Mesenteric fat pad (tissue), 1 donor: ENCODE data around the gene SRRT. TPM values are rescaled to one million over a fixed set of nuclear protein-coding genes. Genes with fewer than 3 reads are reported as not detected.
"Not testable (repeated sequence)": the region's sequence is repeated elsewhere in the genome, so short reads cannot be mapped to it uniquely, and the experiment has no call there.

ENCODE experiments used
- DNase-seq: peaks from one replicate; pipeline ENCODE4 v3.0.0-alpha.2; 2020; ENCODE audit warnings: low spot score
- microRNA-seq: library from miRNA; unstranded; fragments of <30 nt; microRNA quantifications from one replicate; pipeline ENCODE4 v1.2.0, GENCODE V29; 2020; ENCODE audit warnings: borderline number of aligned reads
- total RNA-seq: library from RNA; stranded (reverse); fragmentation: NEBNext Ultra II Directional; extraction: Animal tissue kit (Norgen Biotek cat#: 25700); gene quantifications from one replicate; pipeline ENCODE4 v1.2.1, GENCODE V29; 2021
- donor health status: DM: yes; HTN: yes; CAD: no.

SRRT gene
- total RNA-seq, 1 donor from 2014 or later = 135 TPM

GRCh38 chr7:100935381-100935780 is 60.5 kb downstream of the SRRT start:
- not testable (repeated sequence) for DNase-seq

- not testable (repeated sequence) for DNase-seq
These were observed 61.3 kb downstream of the SRRT start for GRCh38 chr7:100936167-100936566.

Small RNAs within 50 kb of the gene (microRNA-seq; reads per million reads assigned to microRNA genes)
- not detected for gene MIR6875

Other genes with a start within 250 kb of the SRRT start
- gene TFR2, start 233.6 kb upstream of the SRRT start, total RNA-seq = 0.29 TPM
- not detected for gene ACTL6B, start 218.7 kb upstream of the SRRT start, total RNA-seq
- gene GNB2, start 201.4 kb upstream of the SRRT start, total RNA-seq = 243 TPM
- gene GIGYF1, start 180.9 kb upstream of the SRRT start, total RNA-seq = 31.9 TPM
- gene POP7, start 169.0 kb upstream of the SRRT start, total RNA-seq = 25.9 TPM
- not detected for gene EPO, start 154.6 kb upstream of the SRRT start, total RNA-seq
- gene ZAN, start 141.5 kb upstream of the SRRT start, total RNA-seq = not detected
- gene EPHB4, start 47.6 kb upstream of the SRRT start, total RNA-seq = 45.6 TPM
- gene SLC12A9, start 22.4 kb upstream of the SRRT start, total RNA-seq = 21.7 TPM
- gene TRIP6, start 7.7 kb upstream of the SRRT start, total RNA-seq = 71.0 TPM
- gene UFSP1, start 14.6 kb downstream of the SRRT start, total RNA-seq = 5.1 TPM
- gene ACHE, start 20.8 kb downstream of the SRRT start, total RNA-seq = 1.9 TPM
- gene MUC3A, start 74.4 kb downstream of the SRRT start, total RNA-seq = 1.3 TPM
- gene MUC12, start 94.5 kb downstream of the SRRT start, total RNA-seq = 0.32 TPM
- gene MUC17, start 145.0 kb downstream of the SRRT start, total RNA-seq = 0.35 TPM
- gene TRIM56, start 210.4 kb downstream of the SRRT start, total RNA-seq = 48.2 TPM